ENCODE results near the gene KCNH2. TPM values are rescaled to one million over a fixed set of nuclear protein-coding genes. Genes with fewer than 3 reads are reported as not detected.

KCNH2 gene
- total and polyA plus RNA-seq, 2 of the 13 experiments (the other 11 are each of a cell fraction or from before 2014, with no cell fraction given) = 0.09 to 0.11 TPM

GRCh38 chr7:151005566-151005965 lies 27.4 kb upstream of the KCNH2 start (continued):
- TF ChIP-seq SP5 (CRISPR knock-in tag; IDR thresholded peaks at IDR 0.05; ENCODE audit: borderline replicate concordance, low read depth) = no peak
- TF ChIP-seq HMG20A (CRISPR knock-in tag; IDR thresholded peaks at IDR 0.05; ENCODE audit: borderline replicate concordance) = peak; percentile 20; the same call in 1 of the 2 replicates
- peak in 1 of 2 experiments; percentile 19; a peak in 1 of 4 replicates for TF ChIP-seq NR2F1 (CRISPR knock-in tag; IDR thresholded peaks at IDR 0.05)
- TF ChIP-seq SOX6 (IDR thresholded peaks at IDR 0.05) = no peak
- TF ChIP-seq SOX6 (CRISPR knock-in tag; IDR thresholded peaks at IDR 0.05) = peak; percentile 52
- TF ChIP-seq MTF2 (CRISPR knock-in tag; IDR thresholded peaks at IDR 0.05; ENCODE audit: borderline replicate concordance) = no peak
- TF ChIP-seq IRX3 (CRISPR knock-in tag; IDR thresholded peaks at IDR 0.05; ENCODE audit: borderline replicate concordance, low read depth) = no peak
- peak; percentile 94 for TF ChIP-seq ZMYM3 (CRISPR knock-in tag; IDR thresholded peaks at IDR 0.05)
- peak; percentile 42; the same call in 1 of the 2 replicates for TF ChIP-seq ZNF788 (CRISPR knock-in tag; IDR thresholded peaks at IDR 0.05; ENCODE audit: borderline replicate concordance)
- TF ChIP-seq ESRRA (CRISPR knock-in tag; IDR thresholded peaks at IDR 0.05; ENCODE audit: low read depth) = 0 out of 2 replicates have a peak, but pooled peaks have one; percentile 58
- TF ChIP-seq ZNF580 (CRISPR knock-in tag; IDR thresholded peaks at IDR 0.05; ENCODE audit: borderline replicate concordance, low read depth) = 0 out of 2 replicates have a peak, but pooled peaks have one; percentile 31
- TF ChIP-seq ZNF770 (CRISPR knock-in tag; IDR thresholded peaks at IDR 0.05) = no peak
- peak; percentile 98 for TF ChIP-seq ZNF121 (CRISPR knock-in tag; IDR thresholded peaks at IDR 0.05)
- TF ChIP-seq ZNF614 (CRISPR knock-in tag; IDR thresholded peaks at IDR 0.05; ENCODE audit: borderline replicate concordance) = 0 out of 2 replicates have a peak, but pooled peaks have one; percentile 34
- TF ChIP-seq FOXO1 (CRISPR knock-in tag; IDR thresholded peaks at IDR 0.05) = 0 out of 2 replicates have a peak, but pooled peaks have one; percentile 14
- no peak for TF ChIP-seq SSRP1 (CRISPR knock-in tag; IDR thresholded peaks at IDR 0.05)
- 0 out of 2 replicates have a peak, but pooled peaks have one; percentile 20 for TF ChIP-seq ZFY (CRISPR knock-in tag; IDR thresholded peaks at IDR 0.05)
- TF ChIP-seq HOXA3 (CRISPR knock-in tag; IDR thresholded peaks at IDR 0.05) = peak; percentile 25; the same call in 1 of the 2 replicates
- TF ChIP-seq, protein P1, sequence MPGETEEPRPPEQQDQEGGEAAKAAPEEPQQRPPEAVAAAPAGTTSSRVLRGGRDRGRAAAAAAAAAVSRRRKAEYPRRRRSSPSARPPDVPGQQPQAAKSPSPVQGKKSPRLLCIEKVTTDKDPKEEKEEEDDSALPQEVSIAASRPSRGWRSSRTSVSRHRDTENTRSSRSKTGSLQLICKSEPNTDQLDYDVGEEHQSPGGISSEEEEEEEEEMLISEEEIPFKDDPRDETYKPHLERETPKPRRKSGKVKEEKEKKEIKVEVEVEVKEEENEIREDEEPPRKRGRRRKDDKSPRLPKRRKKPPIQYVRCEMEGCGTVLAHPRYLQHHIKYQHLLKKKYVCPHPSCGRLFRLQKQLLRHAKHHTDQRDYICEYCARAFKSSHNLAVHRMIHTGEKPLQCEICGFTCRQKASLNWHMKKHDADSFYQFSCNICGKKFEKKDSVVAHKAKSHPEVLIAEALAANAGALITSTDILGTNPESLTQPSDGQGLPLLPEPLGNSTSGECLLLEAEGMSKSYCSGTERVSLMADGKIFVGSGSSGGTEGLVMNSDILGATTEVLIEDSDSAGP (CRISPR knock-in tag; IDR thresholded peaks at IDR 0.05; ENCODE audit: borderline replicate concordance) = 0 out of 2 replicates have a peak, but pooled peaks have one; percentile 38
- no peak for TF ChIP-seq RNF2 (conservative IDR thresholded peaks at IDR 0.05; ENCODE audit: low read depth)
- TF ChIP-seq HOMEZ (CRISPR knock-in tag; IDR thresholded peaks at IDR 0.05; ENCODE audit: low read depth) = 0 out of 2 replicates have a peak, but pooled peaks have one; percentile 13
- TF ChIP-seq HNF4A (CRISPR knock-in tag; IDR thresholded peaks at IDR 0.05) = peak; percentile 73

Data from HepG2 (cell line).